MCF 10A (cell line): Measurements from ENCODE around the gene ANKRD28. TPM values are rescaled to one million over a fixed set of nuclear protein-coding genes. Genes with fewer than 3 reads are reported as not detected.

Experiments used
- BruUV-seq: library from RNA; stranded (reverse); fragments of 400-500 nt; replicated peaks from 2 replicates; lab custom pipeline; 2021; lab: Mats Ljungman, UMichigan
- CTCF ChIA-PET: fragments of 300-600 bp; sonication (Branson Sonifier 250); formaldehyde crosslinking; extraction: SDS; loops from one replicate; lab custom pipeline; 2021; ENCODE audit warnings: antibody characterized with exemption, inconsistent platforms; lab: Yijun Ruan, JAX
- POLR2A ChIA-PET: fragments of 300-600, 350-650 bp; sonication (Branson Sonifier 250); formaldehyde crosslinking; extraction: SDS; loops from one replicate; lab custom pipeline; 2020; ENCODE audit warnings: antibody characterized with exemption, inconsistent platforms; lab: Yijun Ruan, JAX
- DNase-seq: peaks from one replicate; pipeline ENCODE4 v3.0.0-alpha.2; 2018; ENCODE audit not compliant: unreplicated experiment
- H3K27ac Mint-ChIP-seq: one replicate; pipeline ENCODE4 v1.8.0; 2022; ENCODE audit warnings: mild to moderate bottlenecking, low read depth, mixed read lengths; ENCODE audit not compliant: unreplicated experiment
- H3K27me3 Mint-ChIP-seq: one replicate; pipeline ENCODE4 v1.8.0; 2022; ENCODE audit warnings: mixed read lengths; ENCODE audit not compliant: insufficient read depth, unreplicated experiment
- H3K36me3 Mint-ChIP-seq: one replicate; pipeline ENCODE4 v1.8.0; 2022; ENCODE audit warnings: mild to moderate bottlenecking, moderate library complexity, mixed read lengths; ENCODE audit not compliant: insufficient read depth, unreplicated experiment
- H3K4me1 Mint-ChIP-seq: one replicate; pipeline ENCODE4 v1.8.0; 2022; ENCODE audit warnings: mixed read lengths; ENCODE audit not compliant: insufficient read depth, unreplicated experiment
- H3K4me3 Mint-ChIP-seq: one replicate; pipeline ENCODE4 v1.8.0; 2022; ENCODE audit warnings: mild to moderate bottlenecking, moderate library complexity, mixed read lengths; ENCODE audit not compliant: unreplicated experiment
- H3K9me3 Mint-ChIP-seq: one replicate; pipeline ENCODE4 v1.8.0; 2022; ENCODE audit warnings: mixed read lengths; ENCODE audit not compliant: unreplicated experiment
- CTCF ChIP-seq: fragments of 200-600 bp; IDR thresholded peaks from one replicate; pipeline ENCODE4 v1.8.0; 2022; ENCODE audit warnings: antibody characterized with exemption, mild to moderate bottlenecking; ENCODE audit not compliant: unreplicated experiment
- intact Hi-C: fragments of 100-400 bp; cut with micrococcal nuclease; formaldehyde crosslinking; loops from 2 replicates; pipeline ENCODE4 v1.14.1; 2022
- total RNA-seq: library from RNA; stranded (reverse); gene quantifications from 2 replicates; pipeline ENCODE4 v1.2.3, GENCODE V29; 2022

Gene ANKRD28
- total RNA-seq, 1 experiment from 2014 or later = 79.0 TPM

DNA sequence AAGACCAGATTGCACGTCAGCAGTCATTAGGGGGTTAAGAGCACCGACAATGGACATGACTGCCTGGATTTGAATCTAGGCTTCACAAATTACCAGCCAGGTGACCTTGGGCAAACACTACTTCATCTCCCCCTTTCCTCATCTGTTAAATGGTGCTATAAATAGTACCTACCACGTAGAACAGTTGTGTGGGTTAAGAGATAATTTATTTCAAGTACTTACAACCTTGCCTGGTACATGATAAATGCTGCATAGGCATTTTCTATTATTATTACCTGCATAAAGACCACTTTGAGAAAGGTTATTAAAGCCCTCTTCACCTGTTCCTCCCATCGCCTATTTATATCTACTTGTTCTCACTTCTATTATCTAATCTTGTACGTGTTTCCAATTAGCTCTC lies 131.5 kb downstream of the ANKRD28 start:
- no peak overlapping the region for H3K27ac Mint-ChIP-seq
- no peaks in the 10 kb centered on the region for H3K4me1 Mint-ChIP-seq
- H3K36me3 Mint-ChIP-seq = peaks cover 84% of the 10 kb centered on the region
- no peak for TF ChIP-seq CTCF
- DNase-seq = no peak
- peaks cover 17% of the 10 kb centered on the region for H3K9me3 Mint-ChIP-seq
- intact Hi-C loops = no loop called here
- CTCF ChIA-PET = no interaction called here
- no peak overlapping the region for H3K4me3 Mint-ChIP-seq
- no TSS peak for BruUV-seq
- POLR2A ChIA-PET = interaction anchor here (1.0 kb wide), 1 partner anchor 9 kb away, joined by 3 read pairs; no protein-coding TSS in a partner anchor
- H3K27me3 Mint-ChIP-seq = no peaks in the 10 kb centered on the region

GRCh38 chr3:15665510-15666150 lies 132.1 kb downstream of the ANKRD28 start:
- H3K27me3 Mint-ChIP-seq = no peaks in the 10 kb centered on the region
- intact Hi-C loops = no loop called here
- no peak for TF ChIP-seq CTCF
- no peak overlapping the region for H3K27ac Mint-ChIP-seq
- H3K9me3 Mint-ChIP-seq = peaks cover 17% of the 10 kb centered on the region
- no peak overlapping the region for H3K4me3 Mint-ChIP-seq
- no peak for DNase-seq
- ChIA-PET POLR2A (no interaction called here), CTCF (interaction anchor here (0.6 kb wide), 1 partner anchor 35 kb away, joined by 5 read pairs; no protein-coding TSS in a partner anchor)
- H3K36me3 Mint-ChIP-seq = peaks cover 78% of the 10 kb centered on the region
- no TSS peak for BruUV-seq
- no peaks in the 10 kb centered on the region for H3K4me1 Mint-ChIP-seq

- no peak for DNase-seq
- ChIA-PET CTCF (interaction anchor here (0.6 to 1.4 kb wide), 4 partner anchors 14 to 386 kb away, joined by 3 to 4 read pairs (median 4); no protein-coding TSS in a partner anchor), POLR2A (interaction anchor here (1.3 kb wide), 1 partner anchor 18 kb away, joined by 4 read pairs; no protein-coding TSS in a partner anchor)
- TF ChIP-seq CTCF = no peak
- Mint-ChIP-seq H3K9me3 (peaks cover 17% of the 10 kb centered on the region), H3K27ac (no peak overlapping the region), H3K4me3 (no peak overlapping the region), H3K36me3 (peaks cover 63% of the 10 kb centered on the region), H3K4me1 (no peaks in the 10 kb centered on the region), H3K27me3 (no peaks in the 10 kb centered on the region)
- BruUV-seq = no TSS peak
- intact Hi-C loops = no loop called here
Observed at GRCh38 chr3:15664144-15664543, 133.6 kb downstream of the ANKRD28 start.

GRCh38 chr3:15660055-15660935 lies 137.5 kb downstream of the ANKRD28 start:
- no peak for DNase-seq
- Mint-ChIP-seq H3K27ac (no peak overlapping the region), H3K9me3 (peaks cover 29% of the 10 kb centered on the region), H3K27me3 (no peaks in the 10 kb centered on the region), H3K36me3 (peaks cover 34% of the 10 kb centered on the region), H3K4me1 (no peaks in the 10 kb centered on the region), H3K4me3 (no peak overlapping the region)
- intact Hi-C loops = no loop called here
- ChIA-PET POLR2A (interaction anchor here (0.6 to 1.0 kb wide), 3 partner anchors 12 to 57 kb away, joined by 3 to 4 read pairs (median 3); no protein-coding TSS in a partner anchor), CTCF (interaction anchor here (0.8 kb wide), 1 partner anchor 28 kb away, joined by 3 read pairs; no protein-coding TSS in a partner anchor)
- no peak for TF ChIP-seq CTCF
- no TSS peak for BruUV-seq
